Measurements from ENCODE around the gene TTC8. TPM values are rescaled to one million over a fixed set of nuclear protein-coding genes. Genes with fewer than 3 reads are reported as not detected.
A peak's percentile ranks its signal among the peaks of the same experiment; 100 is the strongest.
"Not testable (repeated sequence)": the region's sequence is repeated elsewhere in the genome, so short reads cannot be mapped to it uniquely, and the experiment has no call there.

The TTC8 gene
- total RNA-seq (1 to 10 TPM in 4 of 5 donors, under 1 TPM in 1; 0.75 to 2.7 (median 2.1) TPM), total RNA-seq (0.32 to 7.3 (median 2.4) reads per million in 29 experiments)
- 2.1 TPM for total RNA-seq (2013)

GRCh38 chr14:88824314-88825077 lies at the start of gene TTC8:
TTC8 (plus strand) TSS chr14:88824651; CDS start chr14:88824708, 57 bp downstream.
- peak within 1 kb of the TSS; percentile 71 to 79 for H3K4me3 ChIP-seq (ENCODE audit: control insufficient read depth in 1 of 2, extremely low read depth in 1 of 2, low read length in 1 of 2)
- H3K9me3 ChIP-seq = no peaks in the 10 kb centered on the region
- peaks cover 11 to 12% (median 11%) of the 10 kb centered on the region in 3 donors for H3K4me1 Mint-ChIP-seq
- ChIA-PET CTCF (interaction anchor here (0.6 to 2.5 kb wide), 4 partner anchors 32 to 173 kb away, joined by 3 to 7 read pairs (median 4); partner anchors contain the start of gene EML5 (in 2 of the 2)), POLR2A (interaction anchor here in 1 of 2 donors (1.1 kb wide), 1 partner anchor 10 kb away, joined by 3 read pairs; no protein-coding TSS in a partner anchor)
- peak; percentile 96 to 98 (median 96) for ATAC-seq (replicated peaks in 1 of 4)
- DNase-seq = peak; percentile 76 to 94 (median 85)
- under 1% methylated on average over 46 of the region's 50 CpGs for WGBS (ENCODE audit: insufficient coverage)
- H3K4me3 Mint-ChIP-seq = peak within 1 kb of the TSS; percentile 76 to 87 (median 86)
- no peaks in the 10 kb centered on the region for H3K36me3 Mint-ChIP-seq
- peaks cover 0 to 3% of the 10 kb centered on the region in 2 experiments for H3K27me3 ChIP-seq (replicated peaks in 1 of 2; ENCODE audit: control insufficient read depth in 2 of 2, extremely low read depth in 1 of 2, insufficient read depth in 2 of 2, low read length in 1 of 2)
- no peaks in the 10 kb centered on the region for H3K9me3 Mint-ChIP-seq
- H3K4me1 ChIP-seq (ENCODE audit: control insufficient read depth in 1 of 2, extremely low read depth in 1 of 2, insufficient read depth in 2 of 2, low read length in 2 of 2) = peaks cover 4 to 11% of the 10 kb centered on the region in 2 experiments
- peak within 1 kb of the TSS; percentile 97 to 99 for H3K27ac Mint-ChIP-seq
- peak within 1 kb of the TSS; percentile 86 for H3K27ac ChIP-seq (ENCODE audit: low read length)
- H3K36me3 ChIP-seq (ENCODE audit: control insufficient read depth in 2 of 2, extremely low read depth in 1 of 2, insufficient read depth in 1 of 2, low read length in 1 of 2) = no peaks in the 10 kb centered on the region
- peaks cover 10 to 15% of the 10 kb centered on the region in 2 donors for H3K27me3 Mint-ChIP-seq

- no peaks in the 10 kb centered on the region for H3K4me1 ChIP-seq (ENCODE audit: control insufficient read depth in 1 of 2, extremely low read depth in 1 of 2, insufficient read depth in 2 of 2, low read length in 2 of 2)
- no peaks in the 10 kb centered on the region for H3K36me3 ChIP-seq (ENCODE audit: control insufficient read depth in 2 of 2, extremely low read depth in 1 of 2, insufficient read depth in 1 of 2, low read length in 1 of 2)
- Mint-ChIP-seq H3K4me3 (no peak overlapping the region), H3K9me3 (peaks cover 0 to 3% (median 0%) of the 10 kb centered on the region in 3 donors), H3K27me3 (no peaks in the 10 kb centered on the region), H3K36me3 (peaks cover 12% of the 10 kb centered on the region), H3K4me1 (peaks cover 0 to 6% (median 0%) of the 10 kb centered on the region in 3 donors), H3K27ac (no peak overlapping the region)
- 89% methylated on average over 2 of the region's 3 CpGs for WGBS (ENCODE audit: insufficient coverage)
- no peak overlapping the region for H3K4me3 ChIP-seq (ENCODE audit: control insufficient read depth in 1 of 2, extremely low read depth in 1 of 2, low read length in 1 of 2)
- ATAC-seq (replicated peaks in 1 of 4) (no peak), DNase-seq (no peak)
- ChIA-PET POLR2A (no interaction called here), CTCF (no interaction called here)
- H3K9me3 ChIP-seq = no peaks in the 10 kb centered on the region
- H3K27ac ChIP-seq (ENCODE audit: low read length) = no peak overlapping the region
- no peaks in the 10 kb centered on the region for H3K27me3 ChIP-seq (replicated peaks in 1 of 2; ENCODE audit: control insufficient read depth in 2 of 2, extremely low read depth in 1 of 2, insufficient read depth in 2 of 2, low read length in 1 of 2)
These were observed 48.9 kb upstream of the TTC8 start for GRCh38 chr14:88775532-88775931.

GRCh38 chr14:88785911-88786310 lies 38.5 kb upstream of the TTC8 start:
- no peaks in the 10 kb centered on the region for H3K36me3 ChIP-seq (ENCODE audit: control insufficient read depth in 2 of 2, extremely low read depth in 1 of 2, insufficient read depth in 1 of 2, low read length in 1 of 2)
- H3K27ac ChIP-seq (ENCODE audit: low read length) = no peak overlapping the region
- no peaks in the 10 kb centered on the region for H3K4me1 ChIP-seq (ENCODE audit: control insufficient read depth in 1 of 2, extremely low read depth in 1 of 2, insufficient read depth in 2 of 2, low read length in 2 of 2)
- H3K4me3 Mint-ChIP-seq = no peak overlapping the region
- H3K4me3 ChIP-seq (ENCODE audit: control insufficient read depth in 1 of 2, extremely low read depth in 1 of 2, low read length in 1 of 2) = no peak overlapping the region
- H3K27me3 ChIP-seq (replicated peaks in 1 of 2; ENCODE audit: control insufficient read depth in 2 of 2, extremely low read depth in 1 of 2, insufficient read depth in 2 of 2, low read length in 1 of 2) = peaks cover 0 to 9% of the 10 kb centered on the region in 2 experiments
- no peak overlapping the region for H3K27ac Mint-ChIP-seq
- no CpG with 5 or more reads among the region's 1 CpG for WGBS (ENCODE audit: insufficient coverage)
- ATAC-seq (replicated peaks in 1 of 4) = no peak
- H3K9me3 ChIP-seq = no peaks in the 10 kb centered on the region
- CTCF ChIA-PET = no interaction called here
- H3K27me3 Mint-ChIP-seq = peaks cover 0 to 9% of the 10 kb centered on the region in 2 donors
- POLR2A ChIA-PET = no interaction called here
- peaks cover 16% of the 10 kb centered on the region for H3K36me3 Mint-ChIP-seq
- peaks cover 8 to 11% (median 10%) of the 10 kb centered on the region in 3 donors for H3K4me1 Mint-ChIP-seq
- peaks cover 9 to 21% (median 15%) of the 10 kb centered on the region in 3 donors for H3K9me3 Mint-ChIP-seq
- no peak for DNase-seq

GRCh38 chr14:88786715-88787114 lies 37.7 kb upstream of the TTC8 start:
- Mint-ChIP-seq H3K9me3 (peaks cover 9 to 20% (median 15%) of the 10 kb centered on the region in 3 donors), H3K27me3 (peaks cover 0 to 10% of the 10 kb centered on the region in 2 donors), H3K4me3 (no peak overlapping the region), H3K36me3 (peaks cover 15% of the 10 kb centered on the region), H3K27ac (no peak overlapping the region), H3K4me1 (peaks cover 16 to 19% (median 18%) of the 10 kb centered on the region in 3 donors)
- H3K9me3 ChIP-seq = no peaks in the 10 kb centered on the region
- ChIA-PET POLR2A (no interaction called here), CTCF (no interaction called here)
- H3K36me3 ChIP-seq (ENCODE audit: control insufficient read depth in 2 of 2, extremely low read depth in 1 of 2, insufficient read depth in 1 of 2, low read length in 1 of 2) = no peaks in the 10 kb centered on the region
- H3K27ac ChIP-seq (ENCODE audit: low read length) = no peak overlapping the region
- H3K4me1 ChIP-seq (ENCODE audit: control insufficient read depth in 1 of 2, extremely low read depth in 1 of 2, insufficient read depth in 2 of 2, low read length in 2 of 2) = peaks cover 0 to 2% of the 10 kb centered on the region in 2 experiments
- no peak overlapping the region for H3K4me3 ChIP-seq (ENCODE audit: control insufficient read depth in 1 of 2, extremely low read depth in 1 of 2, low read length in 1 of 2)
- H3K27me3 ChIP-seq (replicated peaks in 1 of 2; ENCODE audit: control insufficient read depth in 2 of 2, extremely low read depth in 1 of 2, insufficient read depth in 2 of 2, low read length in 1 of 2) = peaks cover 3 to 11% of the 10 kb centered on the region in 2 experiments
- WGBS (ENCODE audit: insufficient coverage) = 83% methylated on average over 2 of the region's 4 CpGs
- DNase-seq = no peak
- no peak for ATAC-seq (replicated peaks in 1 of 4)

- H3K36me3 Mint-ChIP-seq; H3K27me3 Mint-ChIP-seq; H3K4me3 Mint-ChIP-seq; H3K9me3 ChIP-seq; H3K4me3 ChIP-seq (ENCODE audit: control insufficient read depth in 1 of 2, extremely low read depth in 1 of 2, low read length in 1 of 2); H3K36me3 ChIP-seq (ENCODE audit: control insufficient read depth in 2 of 2, extremely low read depth in 1 of 2, insufficient read depth in 1 of 2, low read length in 1 of 2); H3K27ac ChIP-seq (ENCODE audit: low read length); CTCF ChIA-PET; ATAC-seq (replicated peaks in 1 of 4); H3K27me3 ChIP-seq (replicated peaks in 1 of 2; ENCODE audit: control insufficient read depth in 2 of 2, extremely low read depth in 1 of 2, insufficient read depth in 2 of 2, low read length in 1 of 2); H3K27ac Mint-ChIP-seq; H3K9me3 Mint-ChIP-seq; DNase-seq; POLR2A ChIA-PET: not testable (repeated sequence)
- peaks cover 0 to 14% of the 10 kb centered on the region in 2 experiments for H3K4me1 ChIP-seq (ENCODE audit: control insufficient read depth in 1 of 2, extremely low read depth in 1 of 2, insufficient read depth in 2 of 2, low read length in 2 of 2)
- H3K4me1 Mint-ChIP-seq = peaks cover 22 to 29% (median 24%) of the 10 kb centered on the region in 3 donors
These were observed 34.9 kb upstream of the TTC8 start for GRCh38 chr14:88789573-88789972.

GRCh38 chr14:88790501-88791251 lies 33.8 kb upstream of the TTC8 start:
- Histone ChIP-seq H3K4me1 (ENCODE audit: control insufficient read depth in 1 of 2, extremely low read depth in 1 of 2, insufficient read depth in 2 of 2, low read length in 2 of 2) (peaks cover 0 to 14% of the 10 kb centered on the region in 2 experiments), H3K36me3 (ENCODE audit: control insufficient read depth in 2 of 2, extremely low read depth in 1 of 2, insufficient read depth in 1 of 2, low read length in 1 of 2) (no peaks in the 10 kb centered on the region), H3K9me3 (no peaks in the 10 kb centered on the region), H3K27ac (ENCODE audit: low read length) (no peak overlapping the region), H3K27me3 (replicated peaks in 1 of 2; ENCODE audit: control insufficient read depth in 2 of 2, extremely low read depth in 1 of 2, insufficient read depth in 2 of 2, low read length in 1 of 2) (peaks cover 4 to 10% of the 10 kb centered on the region in 2 experiments), H3K4me3 (ENCODE audit: control insufficient read depth in 1 of 2, extremely low read depth in 1 of 2, low read length in 1 of 2) (no peak overlapping the region)
- Mint-ChIP-seq H3K4me1 (peaks cover 22 to 29% (median 24%) of the 10 kb centered on the region in 3 donors), H3K27ac (no peak overlapping the region), H3K27me3 (peaks cover 0 to 5% of the 10 kb centered on the region in 2 donors), H3K4me3 (peak overlapping the region; percentile 81 to 89 (median 87)), H3K9me3 (no peaks in the 10 kb centered on the region), H3K36me3 (no peaks in the 10 kb centered on the region)
- CTCF ChIA-PET = interaction anchor here (0.6 to 1.3 kb wide), 2 partner anchors 34 to 35 kb away, joined by 3 to 4 read pairs; partner anchors contain the start of gene TTC8 (in 1 of the 2)
- ATAC-seq (replicated peaks in 1 of 4) (no peak), DNase-seq (no peak)
- POLR2A ChIA-PET = no interaction called here
- 100% methylated on average over 1 of the region's 5 CpGs for WGBS (ENCODE audit: insufficient coverage)
